Ishikawa (cell line): Measurements from ENCODE around the gene CD79A.

Experiments used
- EP300 ChIP-seq: IDR thresholded peaks from 2 replicates; pipeline ENCODE4 v1.6.1; 2012; ENCODE audit warnings: borderline replicate concordance
- TEAD4 ChIP-seq: IDR thresholded peaks from 2 replicates; pipeline ENCODE4 v1.6.1; 2012
- YY1 ChIP-seq: IDR thresholded peaks from 2 replicates; pipeline ENCODE4 v1.6.1; 2012; ENCODE audit warnings: low read depth
- TF ChIP-seq, protein P1 (sequence below): IDR thresholded peaks from 2 replicates; pipeline ENCODE4 v1.6.1; 2012
- TF ChIP-seq, protein P2 (sequence below): IDR thresholded peaks from 2 replicates; pipeline ENCODE4 v1.6.1; 2012

DNA sequence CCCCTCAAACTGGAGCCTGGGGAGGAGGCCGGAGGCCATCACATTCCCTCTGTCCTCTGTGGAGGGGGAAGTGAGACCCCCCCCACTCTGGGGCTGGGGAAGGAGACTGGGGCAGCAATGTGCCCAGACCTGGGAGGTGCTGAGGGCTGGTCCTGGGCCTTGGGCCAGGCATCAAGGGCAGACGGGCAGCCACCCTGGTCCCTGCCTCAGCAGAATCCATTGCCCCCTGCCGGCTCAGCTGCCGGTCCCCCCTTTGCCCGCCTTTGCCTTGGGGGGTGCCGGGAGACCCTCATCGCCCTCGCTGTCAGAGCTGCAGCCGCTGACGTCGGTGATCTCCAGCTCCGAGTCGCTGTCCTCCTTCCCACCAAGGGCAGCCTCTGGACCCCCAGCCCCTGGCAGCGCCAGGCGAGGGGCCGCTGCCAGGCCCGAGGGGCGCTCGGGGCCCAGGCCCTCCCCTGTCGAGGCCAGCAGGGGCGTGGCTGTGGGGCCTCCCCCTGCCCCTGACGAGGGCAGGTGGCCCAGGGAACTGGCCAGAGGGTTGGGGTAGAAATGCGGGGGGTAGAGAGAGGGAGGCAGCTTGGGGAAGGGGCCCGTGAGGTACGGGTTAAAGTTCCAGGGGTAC is 31.0 kb downstream of the CD79A start:
- no peak for TF ChIP-seq YY1
- TF ChIP-seq, protein P1, sequence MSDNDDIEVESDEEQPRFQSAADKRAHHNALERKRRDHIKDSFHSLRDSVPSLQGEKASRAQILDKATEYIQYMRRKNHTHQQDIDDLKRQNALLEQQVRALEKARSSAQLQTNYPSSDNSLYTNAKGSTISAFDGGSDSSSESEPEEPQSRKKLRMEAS: no peak
- TF ChIP-seq, protein P2, sequence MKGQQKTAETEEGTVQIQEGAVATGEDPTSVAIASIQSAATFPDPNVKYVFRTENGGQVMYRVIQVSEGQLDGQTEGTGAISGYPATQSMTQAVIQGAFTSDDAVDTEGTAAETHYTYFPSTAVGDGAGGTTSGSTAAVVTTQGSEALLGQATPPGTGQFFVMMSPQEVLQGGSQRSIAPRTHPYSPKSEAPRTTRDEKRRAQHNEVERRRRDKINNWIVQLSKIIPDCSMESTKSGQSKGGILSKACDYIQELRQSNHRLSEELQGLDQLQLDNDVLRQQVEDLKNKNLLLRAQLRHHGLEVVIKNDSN: no peak
- no peak for TF ChIP-seq TEAD4
- no peak for TF ChIP-seq EP300
